Fibroblast of lung (primary cell): Measurements from ENCODE around the gene TBC1D22A. TPM values are rescaled to one million over a fixed set of nuclear protein-coding genes. Genes with fewer than 3 reads are reported as not detected.

ENCODE experiments used
- DNase-seq, 2 donors: peaks; one replicate each; pipeline versions ENCODE4 v3.0.0 to v3.0.0-alpha.2; 2010; ENCODE audit warnings: low read depth in 2 of 2
- H2AFZ ChIP-seq: 2 replicates; pipeline ENCODE4 v1.5.1; 2012; ENCODE audit warnings: low read length, control low read depth, inconsistent platforms
- H3K27ac ChIP-seq: 2 replicates; pipeline ENCODE4 v1.5.1; 2011; ENCODE audit warnings: low read length, control low read depth; ENCODE audit not compliant: insufficient read depth
- H3K27me3 ChIP-seq: 2 replicates; pipeline ENCODE4 v1.5.1; 2011; ENCODE audit warnings: mild to moderate bottlenecking, low read length; ENCODE audit not compliant: control insufficient read depth, insufficient read depth
- H3K36me3 ChIP-seq: 2 replicates; pipeline ENCODE4 v1.5.1; 2011; ENCODE audit warnings: low read length; ENCODE audit not compliant: control insufficient read depth, insufficient read depth
- H3K4me1 ChIP-seq: 2 replicates; pipeline ENCODE4 v1.5.1; 2011; ENCODE audit warnings: low read length; ENCODE audit not compliant: control insufficient read depth, insufficient read depth; ENCODE audit errors: extremely low read depth
- H3K4me2 ChIP-seq: 2 replicates; pipeline ENCODE4 v1.5.1; 2011; ENCODE audit warnings: low read length, control low read depth; ENCODE audit not compliant: insufficient read depth; ENCODE audit errors: extremely low read depth
- H3K4me3 ChIP-seq, 4 experiments: fragments of 200-600 bp in 1 of 4; sonication (generic) in 1 of 4; replicated peaks in 1 of 4; 2 replicates each; pipeline ENCODE4 v1.5.1; 2011 to 2016; ENCODE audit warnings: low read length in 4 of 4, low read depth in 3 of 4, mild to moderate bottlenecking in 3 of 4, control low read depth in 2 of 4, inconsistent platforms in 1 of 4, mixed read lengths in 1 of 4; ENCODE audit not compliant: insufficient read depth in 1 of 4; ENCODE audit errors: control extremely low read depth in 1 of 4
- H3K79me2 ChIP-seq: 2 replicates; pipeline ENCODE4 v1.5.1; 2012; ENCODE audit warnings: mild to moderate bottlenecking, low read length, inconsistent platforms; ENCODE audit not compliant: control insufficient read depth, insufficient read depth
- H3K9ac ChIP-seq: 2 replicates; pipeline ENCODE4 v1.5.1; 2011; ENCODE audit warnings: mild to moderate bottlenecking, low read length, control low read depth; ENCODE audit not compliant: insufficient read depth
- H3K9me3 ChIP-seq: 2 replicates; pipeline ENCODE4 v1.5.1; 2012; ENCODE audit warnings: low read depth, low read length; ENCODE audit not compliant: control insufficient read depth, insufficient read depth
- H4K20me1 ChIP-seq: 2 replicates; pipeline ENCODE4 v1.5.1; 2011; ENCODE audit warnings: low read length; ENCODE audit not compliant: control insufficient read depth, insufficient read depth; ENCODE audit errors: extremely low read depth
- EZH2 ChIP-seq: IDR thresholded peaks from 2 replicates; pipeline ENCODE4 v1.5.1; 2012; ENCODE audit warnings: low read length, control low read depth, mild to moderate bottlenecking; ENCODE audit errors: missing control alignments
- polyA plus RNA-seq, 2 donors: library from polyadenylated mRNA; depleted of rRNA in 1 of 2; stranded (reverse) in 1 of 2; unstranded in 1 of 2; fragments of >200 nt; gene quantifications; 2 replicates each; pipeline ENCODE4 v1.2.1, GENCODE V29; 2011 to 2012; ENCODE audit warnings: missing spikeins in 1 of 2
- total RNA-seq: library from RNA; depleted of rRNA; stranded (reverse); fragments of >200 nt; gene quantifications from 2 replicates; pipeline ENCODE4 v1.2.1, GENCODE V29; 2014
- TF ChIP-seq, protein P1 (sequence below), 2 donors: IDR thresholded peaks in 1 of 2; conservative IDR thresholded peaks in 1 of 2; 1 replicate in 1 of 2; 2 replicates in 1 of 2; pipeline ENCODE4 v1.5.1; 2011 to 2012; ENCODE audit warnings: low read length in 2 of 2, control low read depth in 1 of 2, inconsistent platforms in 1 of 2, low read depth in 1 of 2, mild to moderate bottlenecking in 1 of 2

Gene TBC1D22A
- total and polyA plus RNA-seq, 2 donors (not counting 1 experiment from before 2014, with no cell fraction given), result 11.6 to 17.6 TPM

GRCh38 chr22:47161631-47162030 lies 399.2 kb downstream of the TBC1D22A start:
- Histone ChIP-seq H3K4me3 (no peak overlapping the region), H3K27ac (no peak overlapping the region), H3K36me3 (no peaks in the 10 kb centered on the region), H3K9me3 (no peaks in the 10 kb centered on the region), H4K20me1 (no peaks in the 10 kb centered on the region), H3K4me1 (no peaks in the 10 kb centered on the region), H3K9ac (no peak overlapping the region), H3K79me2 (no peaks in the 10 kb centered on the region), H3K4me2 (no peak overlapping the region), H2AFZ (no peak overlapping the region), H3K27me3 (no peaks in the 10 kb centered on the region)
- TF ChIP-seq, protein P1, sequence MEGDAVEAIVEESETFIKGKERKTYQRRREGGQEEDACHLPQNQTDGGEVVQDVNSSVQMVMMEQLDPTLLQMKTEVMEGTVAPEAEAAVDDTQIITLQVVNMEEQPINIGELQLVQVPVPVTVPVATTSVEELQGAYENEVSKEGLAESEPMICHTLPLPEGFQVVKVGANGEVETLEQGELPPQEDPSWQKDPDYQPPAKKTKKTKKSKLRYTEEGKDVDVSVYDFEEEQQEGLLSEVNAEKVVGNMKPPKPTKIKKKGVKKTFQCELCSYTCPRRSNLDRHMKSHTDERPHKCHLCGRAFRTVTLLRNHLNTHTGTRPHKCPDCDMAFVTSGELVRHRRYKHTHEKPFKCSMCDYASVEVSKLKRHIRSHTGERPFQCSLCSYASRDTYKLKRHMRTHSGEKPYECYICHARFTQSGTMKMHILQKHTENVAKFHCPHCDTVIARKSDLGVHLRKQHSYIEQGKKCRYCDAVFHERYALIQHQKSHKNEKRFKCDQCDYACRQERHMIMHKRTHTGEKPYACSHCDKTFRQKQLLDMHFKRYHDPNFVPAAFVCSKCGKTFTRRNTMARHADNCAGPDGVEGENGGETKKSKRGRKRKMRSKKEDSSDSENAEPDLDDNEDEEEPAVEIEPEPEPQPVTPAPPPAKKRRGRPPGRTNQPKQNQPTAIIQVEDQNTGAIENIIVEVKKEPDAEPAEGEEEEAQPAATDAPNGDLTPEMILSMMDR (conservative IDR thresholded peaks at IDR 0.05 in 1 of 2, IDR thresholded peaks at IDR 0.05 in 1 of 2; ENCODE audit: low read depth in 1 of 2, low read length in 2 of 2), result no peak
- TF ChIP-seq EZH2, result no peak
- DNase-seq, result no peak

DNA sequence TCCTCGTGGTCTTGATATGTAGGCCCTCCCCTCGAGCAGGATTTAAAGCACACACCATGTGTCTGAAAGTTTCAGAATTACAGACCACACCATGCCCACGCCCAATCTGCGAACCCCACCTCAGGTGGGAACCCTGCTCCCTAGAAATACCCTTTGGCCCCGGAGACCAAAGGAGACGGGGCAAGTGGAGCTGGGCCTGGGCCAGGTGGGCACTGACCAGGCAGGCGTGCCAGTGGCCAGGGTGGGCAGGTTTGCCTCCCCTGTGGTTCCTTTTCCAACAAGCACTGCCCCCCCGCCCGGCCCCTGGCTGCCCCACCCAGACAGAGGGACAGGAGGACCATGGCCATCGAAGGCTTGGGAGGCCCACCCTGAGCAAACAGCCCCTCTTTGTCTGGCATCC lies 400.4 kb downstream of the TBC1D22A start:
- TF ChIP-seq, protein P1 (conservative IDR thresholded peaks at IDR 0.05 in 1 of 2, IDR thresholded peaks at IDR 0.05 in 1 of 2; ENCODE audit: low read depth in 1 of 2, low read length in 2 of 2), result no peak
- no peak for TF ChIP-seq EZH2

GRCh38 chr22:47163481-47163855 lies 401.0 kb downstream of the TBC1D22A start:
- Histone ChIP-seq H3K4me3 (no peak overlapping the region), H3K27me3 (no peaks in the 10 kb centered on the region), H2AFZ (no peak overlapping the region), H3K79me2 (no peaks in the 10 kb centered on the region), H3K9me3 (no peaks in the 10 kb centered on the region), H3K4me1 (no peaks in the 10 kb centered on the region), H3K36me3 (no peaks in the 10 kb centered on the region), H3K4me2 (no peak overlapping the region), H3K9ac (no peak overlapping the region), H4K20me1 (no peaks in the 10 kb centered on the region), H3K27ac (no peak overlapping the region)
- DNase-seq, result no peak
- TF ChIP-seq, protein P1 (conservative IDR thresholded peaks at IDR 0.05 in 1 of 2, IDR thresholded peaks at IDR 0.05 in 1 of 2; ENCODE audit: low read depth in 1 of 2, low read length in 2 of 2), result no peak
- TF ChIP-seq EZH2, result no peak

More for the DNA sequence above, 400.4 kb downstream of the TBC1D22A start:
- no peak for DNase-seq
- Histone ChIP-seq H3K9me3 (no peaks in the 10 kb centered on the region), H3K4me1 (no peaks in the 10 kb centered on the region), H3K79me2 (no peaks in the 10 kb centered on the region), H3K4me2 (no peak overlapping the region), H2AFZ (no peak overlapping the region), H3K27me3 (no peaks in the 10 kb centered on the region), H3K36me3 (no peaks in the 10 kb centered on the region), H4K20me1 (no peaks in the 10 kb centered on the region), H3K9ac (no peak overlapping the region), H3K27ac (no peak overlapping the region), H3K4me3 (no peak overlapping the region)
